ENCODE data around the gene CACNA2D3.

DNA sequence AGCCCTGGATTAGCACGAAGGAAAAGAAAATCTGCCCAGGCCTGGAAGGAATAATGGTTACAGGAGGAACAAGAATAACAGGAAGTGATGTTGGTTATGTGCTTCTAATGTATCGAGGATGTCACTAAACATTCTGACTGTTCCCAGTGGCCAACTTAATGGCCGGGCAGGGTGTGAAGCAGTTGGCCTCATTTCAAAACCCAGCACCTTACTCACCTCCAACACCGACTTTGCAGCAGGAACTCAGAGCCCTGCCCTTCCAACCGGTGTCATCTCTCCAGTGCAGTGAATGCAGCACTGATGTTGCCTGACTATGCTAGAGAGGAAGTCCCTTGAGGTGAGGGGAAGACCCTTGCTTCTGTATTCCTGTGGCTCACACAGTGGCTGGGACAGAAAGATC, 967.9 kb downstream of the CACNA2D3 start:
- TF ChIP-seq, protein P1, sequence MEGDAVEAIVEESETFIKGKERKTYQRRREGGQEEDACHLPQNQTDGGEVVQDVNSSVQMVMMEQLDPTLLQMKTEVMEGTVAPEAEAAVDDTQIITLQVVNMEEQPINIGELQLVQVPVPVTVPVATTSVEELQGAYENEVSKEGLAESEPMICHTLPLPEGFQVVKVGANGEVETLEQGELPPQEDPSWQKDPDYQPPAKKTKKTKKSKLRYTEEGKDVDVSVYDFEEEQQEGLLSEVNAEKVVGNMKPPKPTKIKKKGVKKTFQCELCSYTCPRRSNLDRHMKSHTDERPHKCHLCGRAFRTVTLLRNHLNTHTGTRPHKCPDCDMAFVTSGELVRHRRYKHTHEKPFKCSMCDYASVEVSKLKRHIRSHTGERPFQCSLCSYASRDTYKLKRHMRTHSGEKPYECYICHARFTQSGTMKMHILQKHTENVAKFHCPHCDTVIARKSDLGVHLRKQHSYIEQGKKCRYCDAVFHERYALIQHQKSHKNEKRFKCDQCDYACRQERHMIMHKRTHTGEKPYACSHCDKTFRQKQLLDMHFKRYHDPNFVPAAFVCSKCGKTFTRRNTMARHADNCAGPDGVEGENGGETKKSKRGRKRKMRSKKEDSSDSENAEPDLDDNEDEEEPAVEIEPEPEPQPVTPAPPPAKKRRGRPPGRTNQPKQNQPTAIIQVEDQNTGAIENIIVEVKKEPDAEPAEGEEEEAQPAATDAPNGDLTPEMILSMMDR (IDR thresholded peaks at IDR 0.05; ENCODE audit: insufficient read depth, low read depth, low read length): no peak
- no peak for TF ChIP-seq EZH2 (IDR thresholded peaks at IDR 0.05; ENCODE audit: insufficient read depth, low read length)
